Measurements from ENCODE around the gene GLA.

DNA sequence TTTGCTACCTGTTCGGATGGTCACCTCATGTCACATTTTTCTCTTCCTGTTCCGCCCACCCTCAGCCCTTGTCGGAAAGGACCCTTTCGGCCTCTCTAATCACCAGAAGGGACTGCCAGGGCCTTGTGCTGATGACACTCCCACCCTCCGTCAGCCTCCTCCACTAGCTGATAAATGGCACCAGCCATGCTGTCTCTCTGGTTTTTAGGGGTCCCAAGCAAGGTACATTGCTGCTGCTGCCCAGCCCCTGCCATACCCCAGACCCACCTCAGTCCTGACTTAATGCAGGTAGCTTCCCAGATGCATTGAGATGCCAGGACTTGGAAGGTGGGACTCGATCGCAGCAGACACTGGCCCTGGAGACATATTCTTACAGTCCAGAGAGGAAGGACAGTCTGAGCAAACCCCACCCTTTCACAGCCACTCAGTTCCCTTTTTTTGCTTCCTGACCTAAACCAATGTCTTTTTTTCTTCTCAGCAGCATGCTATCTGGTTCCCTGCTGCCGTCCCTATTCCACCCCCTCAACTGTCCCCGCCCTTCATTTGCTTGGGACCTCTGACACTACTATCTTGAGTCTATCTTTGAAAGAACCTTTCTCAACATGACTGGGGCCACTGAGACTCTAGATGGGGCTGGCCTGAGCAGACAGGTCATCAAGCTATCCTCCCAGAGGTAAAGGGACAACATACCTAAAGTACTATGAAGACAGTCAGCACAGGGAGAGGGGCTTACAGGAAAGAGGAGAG, 21.8 kb downstream of the GLA start, which contains the start of gene BTK:
- TF ChIP-seq, protein P1, sequence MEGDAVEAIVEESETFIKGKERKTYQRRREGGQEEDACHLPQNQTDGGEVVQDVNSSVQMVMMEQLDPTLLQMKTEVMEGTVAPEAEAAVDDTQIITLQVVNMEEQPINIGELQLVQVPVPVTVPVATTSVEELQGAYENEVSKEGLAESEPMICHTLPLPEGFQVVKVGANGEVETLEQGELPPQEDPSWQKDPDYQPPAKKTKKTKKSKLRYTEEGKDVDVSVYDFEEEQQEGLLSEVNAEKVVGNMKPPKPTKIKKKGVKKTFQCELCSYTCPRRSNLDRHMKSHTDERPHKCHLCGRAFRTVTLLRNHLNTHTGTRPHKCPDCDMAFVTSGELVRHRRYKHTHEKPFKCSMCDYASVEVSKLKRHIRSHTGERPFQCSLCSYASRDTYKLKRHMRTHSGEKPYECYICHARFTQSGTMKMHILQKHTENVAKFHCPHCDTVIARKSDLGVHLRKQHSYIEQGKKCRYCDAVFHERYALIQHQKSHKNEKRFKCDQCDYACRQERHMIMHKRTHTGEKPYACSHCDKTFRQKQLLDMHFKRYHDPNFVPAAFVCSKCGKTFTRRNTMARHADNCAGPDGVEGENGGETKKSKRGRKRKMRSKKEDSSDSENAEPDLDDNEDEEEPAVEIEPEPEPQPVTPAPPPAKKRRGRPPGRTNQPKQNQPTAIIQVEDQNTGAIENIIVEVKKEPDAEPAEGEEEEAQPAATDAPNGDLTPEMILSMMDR (IDR thresholded peaks at IDR 0.05) = no peak
- no peak for TF ChIP-seq EZH2 (IDR thresholded peaks at IDR 0.05; ENCODE audit: borderline replicate concordance, insufficient read depth, low read depth, low read length, poor library complexity, severe bottlenecking)
